ENCODE results near the gene HSPA6.
"Not testable (repeated sequence)": the region's sequence is repeated elsewhere in the genome, so short reads cannot be mapped to it uniquely, and the experiment has no call there.

DNA sequence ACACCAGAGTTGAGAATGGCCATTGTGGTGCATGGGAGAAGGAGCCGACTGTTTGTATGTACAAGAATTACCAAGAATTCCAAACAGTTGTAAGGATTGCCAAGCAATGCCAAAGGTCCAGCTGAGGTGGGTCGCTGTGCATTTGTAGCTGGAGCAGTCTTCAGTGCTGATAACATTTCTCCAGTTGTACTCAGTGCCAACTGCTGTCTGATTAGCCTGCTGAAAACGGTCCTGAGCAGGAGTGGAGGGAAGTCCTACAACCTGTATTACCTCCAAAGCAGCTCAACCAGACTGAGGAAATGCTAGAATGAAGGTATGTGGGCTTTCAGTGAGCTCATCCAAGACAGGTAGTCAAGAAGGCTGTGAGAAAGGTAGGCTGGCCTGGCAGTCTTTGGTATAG lies 31.8 kb downstream of the HSPA6 start:
- TF ChIP-seq, protein P1, sequence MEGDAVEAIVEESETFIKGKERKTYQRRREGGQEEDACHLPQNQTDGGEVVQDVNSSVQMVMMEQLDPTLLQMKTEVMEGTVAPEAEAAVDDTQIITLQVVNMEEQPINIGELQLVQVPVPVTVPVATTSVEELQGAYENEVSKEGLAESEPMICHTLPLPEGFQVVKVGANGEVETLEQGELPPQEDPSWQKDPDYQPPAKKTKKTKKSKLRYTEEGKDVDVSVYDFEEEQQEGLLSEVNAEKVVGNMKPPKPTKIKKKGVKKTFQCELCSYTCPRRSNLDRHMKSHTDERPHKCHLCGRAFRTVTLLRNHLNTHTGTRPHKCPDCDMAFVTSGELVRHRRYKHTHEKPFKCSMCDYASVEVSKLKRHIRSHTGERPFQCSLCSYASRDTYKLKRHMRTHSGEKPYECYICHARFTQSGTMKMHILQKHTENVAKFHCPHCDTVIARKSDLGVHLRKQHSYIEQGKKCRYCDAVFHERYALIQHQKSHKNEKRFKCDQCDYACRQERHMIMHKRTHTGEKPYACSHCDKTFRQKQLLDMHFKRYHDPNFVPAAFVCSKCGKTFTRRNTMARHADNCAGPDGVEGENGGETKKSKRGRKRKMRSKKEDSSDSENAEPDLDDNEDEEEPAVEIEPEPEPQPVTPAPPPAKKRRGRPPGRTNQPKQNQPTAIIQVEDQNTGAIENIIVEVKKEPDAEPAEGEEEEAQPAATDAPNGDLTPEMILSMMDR (IDR thresholded peaks at IDR 0.05), result not testable (repeated sequence)
- not testable (repeated sequence) for TF ChIP-seq POLR2A (IDR thresholded peaks at IDR 0.05; ENCODE audit: low read length); CHD2 (IDR thresholded peaks at IDR 0.05; ENCODE audit: low read length, partially characterized antibody)

All from A549 (cell line).